ENCODE data around the gene DHX35.

Gene DHX35

GRCh38 chr20:39052676-39053075 lies 90.5 kb downstream of the DHX35 start:
- no peak for DNase-seq (ENCODE audit: extremely low spot score)
- POLR2A ChIA-PET = no interaction called here
- CTCF ChIA-PET = interaction anchor here (0.6 to 1.1 kb wide), 2 partner anchors 29 to 821 kb away, joined by 3 read pairs; no protein-coding TSS in a partner anchor
- no peak for TF ChIP-seq TARDBP (IDR thresholded peaks at IDR 0.05)
- no peak for TF ChIP-seq LEF1 (IDR thresholded peaks at IDR 0.05; ENCODE audit: borderline replicate concordance)
- no peak for TF ChIP-seq BHLHE40 (IDR thresholded peaks at IDR 0.05; ENCODE audit: borderline replicate concordance)
- TF ChIP-seq ELF4 (IDR thresholded peaks at IDR 0.05) = no peak

- ChIA-PET CTCF (no interaction called here), POLR2A (no interaction called here)
- TF ChIP-seq ARNT (IDR thresholded peaks at IDR 0.05) (no peak), SP1 (IDR thresholded peaks at IDR 0.05) (no peak), FOXM1 (IDR thresholded peaks at IDR 0.05; ENCODE audit: borderline replicate concordance) (no peak), BHLHE40 (IDR thresholded peaks at IDR 0.05; ENCODE audit: borderline replicate concordance) (no peak), FOXA1 (IDR thresholded peaks at IDR 0.05) (no peak), NFRKB (IDR thresholded peaks at IDR 0.05) (no peak), CTBP1 (IDR thresholded peaks at IDR 0.05; ENCODE audit: borderline replicate concordance) (no peak), HDGF (IDR thresholded peaks at IDR 0.05; ENCODE audit: borderline replicate concordance) (no peak), ZNF384 (IDR thresholded peaks at IDR 0.05) (no peak)
- TF ChIP-seq, protein P1, sequence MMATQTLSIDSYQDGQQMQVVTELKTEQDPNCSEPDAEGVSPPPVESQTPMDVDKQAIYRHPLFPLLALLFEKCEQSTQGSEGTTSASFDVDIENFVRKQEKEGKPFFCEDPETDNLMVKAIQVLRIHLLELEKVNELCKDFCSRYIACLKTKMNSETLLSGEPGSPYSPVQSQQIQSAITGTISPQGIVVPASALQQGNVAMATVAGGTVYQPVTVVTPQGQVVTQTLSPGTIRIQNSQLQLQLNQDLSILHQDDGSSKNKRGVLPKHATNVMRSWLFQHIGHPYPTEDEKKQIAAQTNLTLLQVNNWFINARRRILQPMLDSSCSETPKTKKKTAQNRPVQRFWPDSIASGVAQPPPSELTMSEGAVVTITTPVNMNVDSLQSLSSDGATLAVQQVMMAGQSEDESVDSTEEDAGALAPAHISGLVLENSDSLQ (IDR thresholded peaks at IDR 0.05) = no peak
- DNase-seq (ENCODE audit: extremely low spot score) = no peak
Observed at GRCh38 chr20:39057143-39057542, 95.0 kb downstream of the DHX35 start.

DNA sequence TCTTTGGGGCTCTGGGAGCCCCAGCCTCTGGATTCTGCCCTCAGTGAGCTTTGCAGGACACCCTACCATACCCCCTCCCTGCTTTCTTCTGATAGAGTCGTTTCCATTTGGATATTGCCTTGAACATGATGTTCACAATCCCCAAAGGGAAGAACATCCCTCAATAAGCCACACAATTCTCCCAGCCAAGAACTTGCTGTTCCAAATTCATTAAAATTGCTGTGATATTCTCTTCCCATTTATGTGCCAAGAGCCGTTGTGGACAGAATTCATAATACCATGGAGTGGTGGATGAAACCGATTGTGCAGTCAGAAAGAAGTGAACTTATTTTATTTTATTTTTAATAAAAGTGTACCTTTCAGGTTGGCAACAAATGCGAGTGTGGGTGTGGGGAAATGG lies 95.8 kb downstream of the DHX35 start:
- ChIA-PET POLR2A (no interaction called here), CTCF (no interaction called here)
- no peak for DNase-seq (ENCODE audit: extremely low spot score)
- no peak for TF ChIP-seq HDGF (IDR thresholded peaks at IDR 0.05; ENCODE audit: borderline replicate concordance)
- TF ChIP-seq FOXM1 (IDR thresholded peaks at IDR 0.05; ENCODE audit: borderline replicate concordance) = no peak
- no peak for TF ChIP-seq CTBP1 (IDR thresholded peaks at IDR 0.05; ENCODE audit: borderline replicate concordance)

DNA sequence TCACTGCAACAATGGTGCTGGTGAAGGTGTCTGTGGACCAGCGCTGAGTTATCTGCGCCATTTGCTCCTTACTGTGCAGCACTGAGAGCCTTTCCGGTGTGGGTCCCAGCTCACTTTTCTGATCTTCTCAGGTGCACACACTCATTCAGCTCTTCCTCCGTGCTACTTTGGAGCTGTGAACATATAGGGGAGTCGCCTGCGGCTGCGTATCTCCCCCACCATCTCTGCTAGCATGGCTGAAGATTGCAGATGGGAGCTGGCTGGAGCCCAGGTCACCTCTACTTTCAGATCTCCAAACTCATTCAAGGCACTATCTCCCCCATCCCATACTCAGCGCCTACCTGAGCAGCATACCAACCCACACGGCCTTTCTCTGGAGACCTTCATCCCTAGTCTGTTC lies 96.9 kb downstream of the DHX35 start:
- CTCF ChIA-PET = no interaction called here
- DNase-seq (ENCODE audit: extremely low spot score) = no peak
- no peak for TF ChIP-seq LEF1 (IDR thresholded peaks at IDR 0.05; ENCODE audit: borderline replicate concordance)
- TF ChIP-seq ELF4 (IDR thresholded peaks at IDR 0.05) = no peak
- no peak for TF ChIP-seq FOXA1 (IDR thresholded peaks at IDR 0.05)
- no peak for TF ChIP-seq NFRKB (IDR thresholded peaks at IDR 0.05)
- POLR2A ChIA-PET = no interaction called here

DNA sequence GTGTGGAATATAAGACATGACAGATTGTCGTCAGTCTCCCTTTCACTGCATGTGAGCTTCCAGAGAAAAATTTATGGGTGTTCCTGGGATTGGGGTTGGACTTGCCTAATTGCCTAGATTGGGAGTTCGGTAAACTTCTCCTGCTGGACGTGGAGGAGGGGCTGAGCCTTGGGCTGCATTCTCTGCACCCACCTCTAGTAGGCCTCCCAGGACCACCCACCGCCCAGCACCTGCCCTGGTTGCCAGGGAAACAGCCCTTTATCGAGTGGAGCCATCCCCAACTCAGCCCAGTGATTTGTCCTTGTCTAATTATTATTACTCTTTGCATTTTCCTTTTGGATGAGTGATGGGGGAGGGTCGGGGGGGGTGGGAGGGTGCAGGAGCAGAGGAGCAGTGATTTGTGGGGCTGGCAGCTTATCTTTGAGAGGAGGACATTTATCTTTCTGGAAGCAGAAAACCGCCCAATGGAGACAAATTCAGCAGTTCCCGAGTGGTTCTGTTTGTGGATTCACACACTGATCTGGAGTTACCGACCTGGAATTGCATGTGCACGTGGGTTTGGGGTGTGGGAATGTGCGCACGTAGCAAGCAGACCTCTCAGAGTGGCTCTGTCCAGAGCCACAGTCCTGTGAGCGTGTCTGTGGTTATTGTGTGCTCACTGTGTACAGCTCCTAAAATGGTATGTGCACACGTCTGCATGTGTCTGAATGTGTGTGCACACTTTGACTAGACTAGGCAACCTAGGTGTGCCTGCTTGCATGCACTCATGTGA lies 104.5 kb downstream of the DHX35 start:
- ChIA-PET POLR2A (interaction anchor here (1.4 kb wide), 1 partner anchor 16 kb away, joined by 3 read pairs; no protein-coding TSS in a partner anchor), CTCF (interaction anchor here (0.8 to 2.6 kb wide), 3 partner anchors 9 to 17 kb away, joined by 3 to 11 read pairs (median 7); no protein-coding TSS in a partner anchor)
- TF ChIP-seq TARDBP (IDR thresholded peaks at IDR 0.05) = no peak
- TF ChIP-seq LEF1 (IDR thresholded peaks at IDR 0.05; ENCODE audit: borderline replicate concordance) = no peak
- TF ChIP-seq NFRKB (IDR thresholded peaks at IDR 0.05) = no peak
- no peak for TF ChIP-seq L3MBTL2 (conservative IDR thresholded peaks at IDR 0.05)
- TF ChIP-seq HDGF (IDR thresholded peaks at IDR 0.05; ENCODE audit: borderline replicate concordance) = no peak
- TF ChIP-seq FOXK2 (IDR thresholded peaks at IDR 0.05) = no peak
- no peak for TF ChIP-seq FOXA1 (IDR thresholded peaks at IDR 0.05)
- TF ChIP-seq BHLHE40 (IDR thresholded peaks at IDR 0.05; ENCODE audit: borderline replicate concordance) = no peak
- no peak for TF ChIP-seq ZNF384 (IDR thresholded peaks at IDR 0.05)
- TF ChIP-seq, protein P1 (IDR thresholded peaks at IDR 0.05) = no peak
- no peak for TF ChIP-seq ARNT (IDR thresholded peaks at IDR 0.05)
- no peak for TF ChIP-seq SP1 (IDR thresholded peaks at IDR 0.05)
- TF ChIP-seq ELF4 (IDR thresholded peaks at IDR 0.05) = no peak
- TF ChIP-seq SUZ12 (IDR thresholded peaks at IDR 0.05) = no peak
- no peak for TF ChIP-seq CTBP1 (IDR thresholded peaks at IDR 0.05; ENCODE audit: borderline replicate concordance)
- TF ChIP-seq FOXM1 (IDR thresholded peaks at IDR 0.05; ENCODE audit: borderline replicate concordance) = no peak
- DNase-seq (ENCODE audit: extremely low spot score) = peak; percentile 40

- POLR2A ChIA-PET = no interaction called here
- no peak for DNase-seq (ENCODE audit: extremely low spot score)
Observed at GRCh38 chr20:39067526-39068216, 105.5 kb downstream of the DHX35 start.

More at GRCh38 chr20:39067526-39068216, 105.5 kb downstream of the DHX35 start:
- no peak for TF ChIP-seq SP1 (IDR thresholded peaks at IDR 0.05)
- TF ChIP-seq ZNF384 (IDR thresholded peaks at IDR 0.05) = no peak
- TF ChIP-seq HDGF (IDR thresholded peaks at IDR 0.05; ENCODE audit: borderline replicate concordance) = no peak
- no peak for TF ChIP-seq FOXA1 (IDR thresholded peaks at IDR 0.05)
- TF ChIP-seq SUZ12 (IDR thresholded peaks at IDR 0.05) = no peak
- no peak for TF ChIP-seq CTBP1 (IDR thresholded peaks at IDR 0.05; ENCODE audit: borderline replicate concordance)
- TF ChIP-seq FOXK2 (IDR thresholded peaks at IDR 0.05) = no peak
- no peak for TF ChIP-seq LEF1 (IDR thresholded peaks at IDR 0.05; ENCODE audit: borderline replicate concordance)
- TF ChIP-seq L3MBTL2 (conservative IDR thresholded peaks at IDR 0.05) = no peak
- no peak for TF ChIP-seq NFRKB (IDR thresholded peaks at IDR 0.05)
- TF ChIP-seq FOXM1 (IDR thresholded peaks at IDR 0.05; ENCODE audit: borderline replicate concordance) = no peak
- TF ChIP-seq, protein P1 (IDR thresholded peaks at IDR 0.05) = no peak
- TF ChIP-seq BHLHE40 (IDR thresholded peaks at IDR 0.05; ENCODE audit: borderline replicate concordance) = no peak
- TF ChIP-seq TARDBP (IDR thresholded peaks at IDR 0.05) = no peak
- no peak for TF ChIP-seq ELF4 (IDR thresholded peaks at IDR 0.05)
- CTCF ChIA-PET = interaction anchor here (0.9 to 2.6 kb wide), 2 partner anchors 14 to 18 kb away, joined by 3 to 11 read pairs; no protein-coding TSS in a partner anchor
